HepG2 (cell line): ENCODE measurements around the gene JADE2. TPM values are rescaled to one million over a fixed set of nuclear protein-coding genes. Genes with fewer than 3 reads are reported as not detected.
A peak's percentile ranks its signal among the peaks of the same experiment; 100 is the strongest.

Experiments
- CENPBD1 ChIP-seq: sonication (generic); formaldehyde crosslinking; IDR thresholded peaks from 2 replicates; pipeline ENCODE4 v1.8.0; 2022; ENCODE audit warnings: missing genetic modification reagents, low read depth, mild to moderate bottlenecking, borderline replicate concordance
- CREBL2 ChIP-seq: sonication (generic); formaldehyde crosslinking; IDR thresholded peaks from 2 replicates; pipeline ENCODE4 v1.8.1; 2023; ENCODE audit warnings: missing genetic modification reagents, mild to moderate bottlenecking, borderline replicate concordance
- HDAC2 ChIP-seq: sonication (generic); formaldehyde crosslinking; IDR thresholded peaks from 2 replicates; pipeline ENCODE4 v1.4.0; 2020; ENCODE audit warnings: missing genetic modification reagents
- NFE2L1 ChIP-seq: sonication (generic); formaldehyde crosslinking; IDR thresholded peaks from 2 replicates; pipeline ENCODE4 v1.4.0; 2020; ENCODE audit warnings: missing genetic modification reagents, mild to moderate bottlenecking, borderline replicate concordance
- NR2F6 ChIP-seq, 2 experiments: IDR thresholded peaks; 2 replicates each; pipeline ENCODE4 v1.6.1; 2016; ENCODE audit warnings: antibody characterized with exemption in 1 of 2, mild to moderate bottlenecking in 1 of 2
- XBP1 ChIP-seq: sonication (generic); formaldehyde crosslinking; IDR thresholded peaks from 2 replicates; pipeline ENCODE4 v1.5.0; 2020; ENCODE audit warnings: missing genetic modification reagents
- ZBTB20 ChIP-seq: sonication (generic); formaldehyde crosslinking; IDR thresholded peaks from 2 replicates; pipeline ENCODE4 v1.8.1; 2023; ENCODE audit warnings: missing genetic modification reagents, low read depth, mild to moderate bottlenecking, borderline replicate concordance
- ZNF317 ChIP-seq: sonication (generic); formaldehyde crosslinking; IDR thresholded peaks from 2 replicates; pipeline ENCODE4 v1.5.0; 2020; ENCODE audit warnings: mild to moderate bottlenecking, missing genetic modification reagents
- ZNF318 ChIP-seq: sonication (generic); formaldehyde crosslinking; IDR thresholded peaks from 2 replicates; pipeline ENCODE4 v1.4.0; 2020; ENCODE audit warnings: mild to moderate bottlenecking, missing genetic modification reagents
- ZNF337 ChIP-seq: sonication (generic); formaldehyde crosslinking; IDR thresholded peaks from 2 replicates; pipeline ENCODE4 v1.5.1; 2020; ENCODE audit warnings: missing genetic modification reagents, low read depth, mild to moderate bottlenecking, borderline replicate concordance
- ZNF431 ChIP-seq: sonication (generic); formaldehyde crosslinking; IDR thresholded peaks from 2 replicates; pipeline ENCODE4 v1.9.0; 2022; ENCODE audit warnings: missing genetic modification reagents, low read depth, mild to moderate bottlenecking, borderline replicate concordance
- ZNF646 ChIP-seq: sonication (generic); formaldehyde crosslinking; IDR thresholded peaks from 2 replicates; pipeline ENCODE4 v1.9.0; 2021; ENCODE audit warnings: mild to moderate bottlenecking, missing genetic modification reagents
- polyA plus RNA-seq, 8 experiments: library from polyadenylated mRNA; depleted of rRNA in 3 of 8; stranded (reverse) in 7 of 8; unstranded in 1 of 8; fragments of >200 nt; fragmentation: Illumina TruSeq in 4 of 8; extraction: Trizol in 4 of 8; gene quantifications; 2 replicates each; pipeline versions ENCODE4 v1.2.1 to v1.2.3, GENCODE V29; 2011 to 2016; ENCODE audit warnings: low read depth in 4 of 8, missing spikeins in 1 of 8, mixed read lengths in 1 of 8; ENCODE audit not compliant: insufficient read depth in 1 of 8
- total RNA-seq, 5 experiments: library from RNA; depleted of rRNA; stranded (reverse); fragments of >200 nt; fragmentation: Illumina TruSeq; extraction: Trizol; gene quantifications; 2 replicates each; pipeline ENCODE4 v1.2.3, GENCODE V29; 2016; ENCODE audit warnings: low read depth in 1 of 5

JADE2 gene
- total and polyA plus RNA-seq, 2 of the 13 experiments (the other 11 are each of a cell fraction or from before 2014, with no cell fraction given): 7.5 to 15.1 TPM

GRCh38 chr5:134511796-134512660, 13.4 kb upstream of the JADE2 start (continued):
- TF ChIP-seq ZNF318 (no peak), CREBL2 (no peak), ZNF431 (CRISPR knock-in tag) (no peak), ZBTB20 (CRISPR knock-in tag) (no peak), NFE2L1 (CRISPR knock-in tag) (no peak), HDAC2 (CRISPR knock-in tag) (peak; percentile 66), XBP1 (no peak), CENPBD1 (CRISPR knock-in tag) (no peak), NR2F6 (IDR thresholded peaks at IDR 0.05) (peak; percentile 62), NR2F6 (CRISPR knock-in tag; IDR thresholded peaks at IDR 0.05) (peak; percentile 56), ZNF646 (CRISPR knock-in tag) (no peak), ZNF337 (CRISPR knock-in tag) (no peak; the same call in 1 of the 2 replicates), ZNF317 (CRISPR knock-in tag) (no peak)
